OCI-LY1 (cell line): ENCODE results near the gene JOSD2.

Experiments
- H2AFZ ChIP-seq: fragments of 200-600 bp; sonication (generic), shearing (Covaris generic); 2 replicates; pipeline ENCODE4 v1.6.0; 2014; ENCODE audit warnings: antibody characterized with exemption, mild to moderate bottlenecking, low read length
- H3F3A ChIP-seq: fragments of 200-600 bp; sonication (generic), shearing (Covaris generic); 2 replicates; pipeline ENCODE4 v1.6.0; 2014; ENCODE audit warnings: mild to moderate bottlenecking, antibody characterized with exemption, low read length, moderate library complexity; ENCODE audit not compliant: insufficient read depth
- H3K27ac ChIP-seq: fragments of 200-600 bp; sonication (generic); 2 replicates; pipeline ENCODE4 v1.5.1; 2014; ENCODE audit warnings: low read length, mixed run types, mild to moderate bottlenecking, low read depth; ENCODE audit not compliant: poor library complexity, severe bottlenecking
- H3K27me3 ChIP-seq: fragments of 200-600 bp; sonication (generic); 2 replicates; pipeline ENCODE4 v1.6.0; 2014; ENCODE audit warnings: antibody characterized with exemption, mild to moderate bottlenecking, low read length, moderate library complexity; ENCODE audit not compliant: insufficient read depth
- H3K36me3 ChIP-seq: fragments of 200-600 bp; sonication (generic); 2 replicates; pipeline ENCODE4 v1.6.1; 2014; ENCODE audit warnings: mild to moderate bottlenecking, antibody characterized with exemption, low read length, moderate library complexity, mixed read lengths; ENCODE audit not compliant: insufficient read depth
- H3K4me1 ChIP-seq: fragments of 200-600 bp; sonication (generic); 2 replicates; pipeline ENCODE4 v1.5.1; 2014; ENCODE audit warnings: mild to moderate bottlenecking, low read length, moderate library complexity; ENCODE audit not compliant: insufficient read depth, severe bottlenecking
- H3K4me2 ChIP-seq: fragments of 200-600 bp; sonication (generic), shearing (Covaris generic); 2 replicates; pipeline ENCODE4 v1.6.1; 2014; ENCODE audit warnings: low read length
- H3K4me3 ChIP-seq: fragments of 200-600 bp; sonication (generic); 2 replicates; pipeline ENCODE4 v1.5.1; 2014; ENCODE audit warnings: low read length, low read depth, mild to moderate bottlenecking, mixed read lengths; ENCODE audit not compliant: poor library complexity, severe bottlenecking
- H3K79me2 ChIP-seq: fragments of 200-600 bp; shearing (Covaris generic); 2 replicates; pipeline ENCODE4 v1.6.1; 2016; ENCODE audit warnings: mixed run types, low read length, mixed read lengths; ENCODE audit not compliant: insufficient read depth
- H3K9ac ChIP-seq: fragments of 200-600 bp; sonication (generic), shearing (Covaris generic); 2 replicates; pipeline ENCODE4 v1.6.1; 2014; ENCODE audit warnings: mild to moderate bottlenecking, low read length, mixed read lengths
- H3K9me2 ChIP-seq: fragments of 200-600 bp; sonication (generic), shearing (Covaris generic); 2 replicates; pipeline ENCODE4 v1.6.1; 2014; ENCODE audit warnings: low read depth, mild to moderate bottlenecking, low read length, mixed read lengths
- H3K9me3 ChIP-seq: fragments of 200-600 bp; shearing (Covaris generic); 2 replicates; pipeline ENCODE4 v1.6.1; 2014; ENCODE audit warnings: low read length, mixed read lengths
- H4K20me1 ChIP-seq: fragments of 200-600 bp; sonication (generic), shearing (Covaris generic); 2 replicates; pipeline ENCODE4 v1.6.0; 2016; ENCODE audit warnings: mild to moderate bottlenecking, low read length; ENCODE audit not compliant: insufficient read depth
- CTCF ChIP-seq: fragments of 200-600 bp; sonication (generic), shearing (Covaris generic); IDR thresholded peaks from 2 replicates; pipeline ENCODE4 v1.5.1; 2017; ENCODE audit warnings: mild to moderate bottlenecking, antibody characterized with exemption, low read length, moderate library complexity, mixed read lengths
- EZH2 ChIP-seq: fragments of 200-600 bp; sonication (generic), shearing (Covaris generic); IDR thresholded peaks from 2 replicates; pipeline ENCODE4 v1.8.0; 2017; ENCODE audit warnings: borderline replicate concordance, mixed run types, mild to moderate bottlenecking, antibody characterized with exemption, low read length, moderate library complexity, mixed read lengths

JOSD2 gene

GRCh38 chr19:50497022-50497405 is 14.0 kb downstream of the JOSD2 start:
- Histone ChIP-seq H3K27me3 (no peaks in the 10 kb centered on the region; the same call in 1 of the 2 replicates), H3K79me2 (no peaks in the 10 kb centered on the region), H3K4me2 (no peak overlapping the region)

GRCh38 chr19:50496189-50497021 is 14.6 kb downstream of the JOSD2 start:
- H4K20me1 ChIP-seq: no peaks in the 10 kb centered on the region
- no peak overlapping the region for H3K27ac ChIP-seq
- TF ChIP-seq CTCF: no peak
- TF ChIP-seq EZH2: no peak
- H3K4me2 ChIP-seq: no peak overlapping the region
- no peaks in the 10 kb centered on the region for H3K36me3 ChIP-seq
- H2AFZ ChIP-seq: no peak overlapping the region
- H3K79me2 ChIP-seq: no peaks in the 10 kb centered on the region
- H3F3A ChIP-seq: no peaks in the 10 kb centered on the region
- H3K27me3 ChIP-seq: no peaks in the 10 kb centered on the region; the same call in 1 of the 2 replicates
- H3K9me3 ChIP-seq: no peaks in the 10 kb centered on the region
- H3K4me1 ChIP-seq: no peaks in the 10 kb centered on the region
- H3K9ac ChIP-seq: no peak overlapping the region
- H3K9me2 ChIP-seq: no peaks in the 10 kb centered on the region
- no peak overlapping the region for H3K4me3 ChIP-seq

More at GRCh38 chr19:50497022-50497405, 14.0 kb downstream of the JOSD2 start:
- Histone ChIP-seq H2AFZ (no peak overlapping the region), H3K9me2 (no peaks in the 10 kb centered on the region), H3K9me3 (no peaks in the 10 kb centered on the region), H3F3A (no peaks in the 10 kb centered on the region), H3K4me3 (no peak overlapping the region), H3K4me1 (no peaks in the 10 kb centered on the region), H4K20me1 (no peaks in the 10 kb centered on the region), H3K36me3 (no peaks in the 10 kb centered on the region), H3K9ac (no peak overlapping the region), H3K27ac (no peak overlapping the region)
- TF ChIP-seq CTCF: no peak
- no peak for TF ChIP-seq EZH2

GRCh38 chr19:50495020-50495531 is 15.9 kb downstream of the JOSD2 start:
- no peak for TF ChIP-seq EZH2
- H3K27me3 ChIP-seq: no peaks in the 10 kb centered on the region

More at GRCh38 chr19:50495020-50495531, 15.9 kb downstream of the JOSD2 start:
- no peak overlapping the region for H3K27ac ChIP-seq
- H3K4me1 ChIP-seq: no peaks in the 10 kb centered on the region
- no peaks in the 10 kb centered on the region for H4K20me1 ChIP-seq
- H3K4me3 ChIP-seq: no peak overlapping the region
- no peaks in the 10 kb centered on the region for H3K9me2 ChIP-seq
- H3K9ac ChIP-seq: no peak overlapping the region
- H3F3A ChIP-seq: no peaks in the 10 kb centered on the region
- no peaks in the 10 kb centered on the region for H3K79me2 ChIP-seq
- no peak overlapping the region for H3K4me2 ChIP-seq
- H3K36me3 ChIP-seq: no peaks in the 10 kb centered on the region
- H2AFZ ChIP-seq: no peak overlapping the region
- no peaks in the 10 kb centered on the region for H3K9me3 ChIP-seq
